WTC11 (cell line): ENCODE results near the gene CTBP1. TPM values are rescaled to one million over a fixed set of nuclear protein-coding genes. Genes with fewer than 3 reads are reported as not detected.

ENCODE experiments used
- ATAC-seq: fragments of 200-7000 bp; cut with Tn5 transposase; 2 replicates; pipeline ENCODE4 v1.10.0; 2021; ENCODE audit warnings: mild to moderate bottlenecking, moderate library complexity
- CTCF ChIA-PET: fragments of 300-600 bp; sonication (Branson Sonifier 250); formaldehyde crosslinking; loops from one replicate; lab custom pipeline; 2021; ENCODE audit warnings: antibody characterized with exemption; lab: Charles Lee
- POLR2A ChIA-PET: fragments of 350-600 bp; sonication (Branson Sonifier 250); formaldehyde crosslinking; loops from one replicate; lab custom pipeline; 2021; ENCODE audit warnings: antibody characterized with exemption; lab: Charles Lee
- DNase-seq: peaks from one replicate; pipeline ENCODE4 v3.0.0; 2021; ENCODE audit warnings: low spot score
- H3K27ac Mint-ChIP-seq: 2 replicates; pipeline ENCODE4 v1.8.0; 2021; ENCODE audit warnings: mixed read lengths
- H3K27me3 Mint-ChIP-seq: 2 replicates; pipeline ENCODE4 v1.8.0; 2021; ENCODE audit warnings: low read depth, mild to moderate bottlenecking, moderate library complexity, mixed read lengths
- H3K36me3 Mint-ChIP-seq: 2 replicates; pipeline ENCODE4 v1.8.0; 2021; ENCODE audit warnings: mixed read lengths
- H3K4me1 Mint-ChIP-seq: 2 replicates; pipeline ENCODE4 v1.8.0; 2022; ENCODE audit warnings: mixed read lengths
- H3K4me3 Mint-ChIP-seq: 2 replicates; pipeline ENCODE4 v1.8.0; 2021; ENCODE audit warnings: mild to moderate bottlenecking, moderate library complexity, mixed read lengths
- H3K9me3 Mint-ChIP-seq: 2 replicates; pipeline ENCODE4 v1.8.0; 2021; ENCODE audit warnings: mixed read lengths
- CREB1 ChIP-seq: sonication (generic); formaldehyde crosslinking; IDR thresholded peaks from 2 replicates; pipeline ENCODE4 v1.8.0; 2023; ENCODE audit warnings: mild to moderate bottlenecking, missing genetic modification reagents
- E2F1 ChIP-seq: sonication (generic); formaldehyde crosslinking; IDR thresholded peaks from 2 replicates; pipeline ENCODE4 v1.8.0; 2022; ENCODE audit warnings: mild to moderate bottlenecking, missing genetic modification reagents
- FOXJ3 ChIP-seq: sonication (generic); formaldehyde crosslinking; IDR thresholded peaks from 2 replicates; pipeline ENCODE4 v1.9.0; 2021; ENCODE audit warnings: missing genetic modification reagents, mild to moderate bottlenecking, borderline replicate concordance
- FOXK1 ChIP-seq: sonication (generic); formaldehyde crosslinking; IDR thresholded peaks from 2 replicates; pipeline ENCODE4 v1.8.0; 2022; ENCODE audit warnings: mild to moderate bottlenecking, moderate library complexity, missing genetic modification reagents
- FOXP1 ChIP-seq: sonication (generic); formaldehyde crosslinking; IDR thresholded peaks from 2 replicates; pipeline ENCODE4 v1.8.0; 2022; ENCODE audit warnings: missing genetic modification reagents, mild to moderate bottlenecking, moderate library complexity, borderline replicate concordance
- GRHL2 ChIP-seq: fragments of 250-450 bp; sonication (Bioruptor Pico); IDR thresholded peaks from 2 replicates; pipeline ENCODE4 v1.8.0; 2022; ENCODE audit warnings: mild to moderate bottlenecking, moderate library complexity; ENCODE audit not compliant: insufficient replicate concordance, severe bottlenecking
- JUN ChIP-seq: sonication (generic); formaldehyde crosslinking; IDR thresholded peaks from 2 replicates; pipeline ENCODE4 v1.8.0; 2023; ENCODE audit warnings: mild to moderate bottlenecking, missing genetic modification reagents
- MAX ChIP-seq: sonication (generic); formaldehyde crosslinking; IDR thresholded peaks from 2 replicates; pipeline ENCODE4 v1.8.0; 2022; ENCODE audit warnings: mild to moderate bottlenecking, missing genetic modification reagents
- PRDM15 ChIP-seq: sonication (generic); formaldehyde crosslinking; IDR thresholded peaks from 2 replicates; pipeline ENCODE4 v1.8.0; 2022; ENCODE audit warnings: missing genetic modification reagents
- PREB ChIP-seq: sonication (generic); formaldehyde crosslinking; IDR thresholded peaks from 2 replicates; pipeline ENCODE4 v1.8.1; 2022; ENCODE audit warnings: mild to moderate bottlenecking, missing genetic modification reagents, moderate library complexity, borderline replicate concordance
- SMAD4 ChIP-seq: sonication (generic); formaldehyde crosslinking; IDR thresholded peaks from 2 replicates; pipeline ENCODE4 v1.8.0; 2022; ENCODE audit warnings: mild to moderate bottlenecking, missing genetic modification reagents
- TEAD4 ChIP-seq: sonication (generic); formaldehyde crosslinking; IDR thresholded peaks from 2 replicates; pipeline ENCODE4 v1.8.0; 2022; ENCODE audit warnings: mild to moderate bottlenecking, missing genetic modification reagents
- TP53 ChIP-seq: sonication (generic); formaldehyde crosslinking; IDR thresholded peaks from 2 replicates; pipeline ENCODE4 v1.8.1; 2023; ENCODE audit warnings: mild to moderate bottlenecking, missing genetic modification reagents
- ZBTB21 ChIP-seq: sonication (generic); formaldehyde crosslinking; IDR thresholded peaks from 2 replicates; pipeline ENCODE4 v1.8.1; 2023; ENCODE audit warnings: mild to moderate bottlenecking, missing genetic modification reagents, borderline replicate concordance
- ZNF219 ChIP-seq: sonication (generic); formaldehyde crosslinking; IDR thresholded peaks from 2 replicates; pipeline ENCODE4 v1.8.0; 2023; ENCODE audit warnings: missing genetic modification reagents, mild to moderate bottlenecking, borderline replicate concordance
- ZNF512 ChIP-seq: sonication (generic); formaldehyde crosslinking; IDR thresholded peaks from 2 replicates; pipeline ENCODE4 v1.8.1; 2022; ENCODE audit warnings: missing genetic modification reagents, borderline replicate concordance
- ZNF532 ChIP-seq: fragments of 250-450 bp; sonication (Bioruptor Pico); IDR thresholded peaks from 2 replicates; pipeline ENCODE4 v1.9.0; 2021; ENCODE audit warnings: mild to moderate bottlenecking, borderline replicate concordance
- ZSCAN18 ChIP-seq: fragments of 250-450 bp; sonication (Bioruptor Pico); IDR thresholded peaks from 2 replicates; pipeline ENCODE4 v2.1.2; 2022; ENCODE audit warnings: mild to moderate bottlenecking, moderate library complexity
- total RNA-seq: library from RNA; stranded (reverse); gene quantifications from 3 replicates; pipeline ENCODE4 v1.2.3, GENCODE V29; 2021

The CTBP1 gene
- total RNA-seq, 1 experiment from 2014 or later: 143 TPM

GRCh38 chr4:1172228-1172851 is 76.6 kb downstream of the CTBP1 start, which contains the start of gene SPON2 (continued):
- TF ChIP-seq FOXP1 (CRISPR knock-in tag): no peak
- TF ChIP-seq ZSCAN18: no peak
- TF ChIP-seq E2F1 (CRISPR knock-in tag): no peak
- no peak for TF ChIP-seq ZNF219 (CRISPR knock-in tag)

- Mint-ChIP-seq H3K4me3 (peak overlapping the region; percentile 62), H3K4me1 (peaks cover 2% of the 10 kb centered on the region; the same call in 1 of the 2 replicates), H3K27ac (no peak overlapping the region), H3K36me3 (no peaks in the 10 kb centered on the region), H3K9me3 (no peaks in the 10 kb centered on the region), H3K27me3 (peaks cover 82% of the 10 kb centered on the region)
- ChIA-PET CTCF (interaction anchor here (0.9 to 1.9 kb wide), 6 partner anchors 41 to 184 kb away, joined by 3 to 6 read pairs (median 4); partner anchors contain the start of gene MAEA), POLR2A (interaction anchor here (0.7 kb wide), 1 partner anchor 11 kb away, joined by 3 read pairs; no protein-coding TSS in a partner anchor)
- ATAC-seq (peak; percentile 2; the same call in 1 of the 2 replicates), DNase-seq (peak; percentile 66)
- TF ChIP-seq ZBTB21 (CRISPR knock-in tag): no peak
- TF ChIP-seq MAX (CRISPR knock-in tag): peak; percentile 84; the same call in 1 of the 2 replicates
- TF ChIP-seq SMAD4 (CRISPR knock-in tag): no peak
- no peak for TF ChIP-seq PREB (CRISPR knock-in tag)
- no peak for TF ChIP-seq GRHL2 (CRISPR knock-in tag)
- 0 out of 2 replicates have a peak, but pooled peaks have one; percentile 19 for TF ChIP-seq PRDM15 (CRISPR knock-in tag)
- TF ChIP-seq TEAD4 (CRISPR knock-in tag): peak; percentile 36; the same call in 1 of the 2 replicates
- no peak for TF ChIP-seq FOXJ3 (CRISPR knock-in tag)
- 0 out of 2 replicates have a peak, but pooled peaks have one; percentile 36 for TF ChIP-seq TP53 (CRISPR knock-in tag)
- TF ChIP-seq ZNF512 (CRISPR knock-in tag): no peak
- peak; percentile 52; the same call in 1 of the 2 replicates for TF ChIP-seq CREB1 (CRISPR knock-in tag)
- TF ChIP-seq ZNF532 (CRISPR knock-in tag): no peak
- 0 out of 2 replicates have a peak, but pooled peaks have one; percentile 44 for TF ChIP-seq JUN (CRISPR knock-in tag)
- TF ChIP-seq FOXP1 (CRISPR knock-in tag): no peak
- TF ChIP-seq FOXK1: 0 out of 2 replicates have a peak, but pooled peaks have one; percentile 21
- no peak for TF ChIP-seq ZNF219 (CRISPR knock-in tag)
Measured at GRCh38 chr4:1171311-1172227, 77.4 kb downstream of the CTBP1 start.
